GM12878 (cell line): ENCODE measurements around the gene ANKRD13D. TPM values are rescaled to one million over a fixed set of nuclear protein-coding genes. Genes with fewer than 3 reads are reported as not detected.

Experiments
- ATAC-seq: fragments of 200-7000 bp; cut with Tn5 transposase; 3 replicates; pipeline ENCODE4 v1.9.1; 2020; ENCODE audit warnings: mild to moderate bottlenecking, moderate library complexity
- BruUV-seq: library from RNA; stranded (reverse); fragments of 400-500 nt; replicated peaks from 2 replicates; lab custom pipeline; 2021; lab: Mats Ljungman, UMichigan
- CTCF ChIA-PET: fragments of 300-600 bp; sonication (Branson Sonifier 250); formaldehyde crosslinking; extraction: SDS; loops from one replicate; lab custom pipeline; 2021; ENCODE audit warnings: inconsistent platforms; lab: Yijun Ruan, JAX
- POLR2A ChIA-PET: fragments of 350-600 bp; formaldehyde crosslinking; extraction: SDS; loops from one replicate; lab custom pipeline; 2021; ENCODE audit warnings: inconsistent platforms; lab: Charles Lee
- RAD21 ChIA-PET: fragments of 300-600 bp; sonication (Branson Sonifier 250); formaldehyde crosslinking; loops from one replicate; lab custom pipeline; 2023; ENCODE audit warnings: antibody characterized with exemption; ENCODE audit not compliant: unreplicated experiment; lab: Charles Lee
- SMC1A ChIA-PET: fragments of 300-600 bp; sonication (Branson Sonifier 250); formaldehyde crosslinking; loops from one replicate; lab custom pipeline; 2023; ENCODE audit not compliant: unreplicated experiment, uncharacterized antibody; lab: Charles Lee
- DNase-seq: peaks from one replicate; pipeline ENCODE4 v3.0.0-alpha.2; 2011; ENCODE audit warnings: low read depth, low spot score
- FAIRE-seq: peaks from 3 replicates; lab custom pipeline; 2011; peaks lifted over from hg19 to GRCh38; lab: Jason Lieb, UNC
- H2AFZ ChIP-seq: 2 replicates; pipeline ENCODE4 v1.6.0; 2011; ENCODE audit warnings: low read depth, low read length, control low read depth; ENCODE audit not compliant: control insufficient read depth
- H3K27ac ChIP-seq: 2 replicates; pipeline ENCODE4 v1.5.1; 2011; ENCODE audit warnings: control low read depth; ENCODE audit not compliant: control insufficient read depth, insufficient read depth
- H3K27me3 ChIP-seq, 2 experiments: replicated peaks in 1 of 2; 2 replicates each; pipeline versions ENCODE4 v1.6.0 to v1.6.1; 2011; ENCODE audit warnings: low read length in 1 of 2; ENCODE audit not compliant: control insufficient read depth in 2 of 2, insufficient read depth in 2 of 2
- H3K36me3 ChIP-seq, 2 experiments: 2 replicates each; pipeline ENCODE4 v1.5.1; 2011; ENCODE audit warnings: low read length in 1 of 2; ENCODE audit not compliant: control insufficient read depth in 2 of 2, insufficient read depth in 2 of 2
- H3K4me1 ChIP-seq: 2 replicates; pipeline ENCODE4 v1.6.1; 2011; ENCODE audit warnings: mild to moderate bottlenecking, low read length, moderate library complexity, mixed read lengths; ENCODE audit not compliant: control insufficient read depth, insufficient read depth
- H3K4me2 ChIP-seq: 2 replicates; pipeline ENCODE4 v1.6.0; 2011; ENCODE audit warnings: control low read depth; ENCODE audit not compliant: control insufficient read depth, insufficient read depth
- H3K4me3 ChIP-seq: fragments of 200-600 bp; sonication (generic); 2 replicates; pipeline ENCODE4 v1.5.1; 2016
- H3K79me2 ChIP-seq: 2 replicates; pipeline ENCODE4 v1.6.0; 2011; ENCODE audit warnings: low read length; ENCODE audit not compliant: control insufficient read depth, insufficient read depth
- H3K9ac ChIP-seq: 2 replicates; pipeline ENCODE4 v1.8.0; 2011; ENCODE audit warnings: low read length, control low read depth, mixed read lengths; ENCODE audit not compliant: control insufficient read depth, insufficient read depth
- H3K9me3 ChIP-seq: replicated peaks from 3 replicates; pipeline ENCODE4 v1.5.1; 2011; ENCODE audit warnings: mild to moderate bottlenecking, low read length; ENCODE audit not compliant: control insufficient read depth, insufficient read depth
- H4K20me1 ChIP-seq: 2 replicates; pipeline ENCODE4 v1.6.0; 2011; ENCODE audit not compliant: control insufficient read depth, insufficient read depth
- EED ChIP-seq: sonication (generic); IDR thresholded peaks from 2 replicates; pipeline ENCODE4 v1.6.1; 2016; ENCODE audit warnings: antibody characterized with exemption, low read depth
- GATAD2B ChIP-seq: fragments of 450-650 bp; conservative IDR thresholded peaks from 2 replicates; pipeline ENCODE4 v1.6.1; 2017; ENCODE audit warnings: low read depth, mild to moderate bottlenecking, moderate library complexity
- MAX ChIP-seq: IDR thresholded peaks from 2 replicates; pipeline ENCODE4 v1.6.1; 2012; ENCODE audit warnings: low read depth, low read length, improper control_type of control experiment
- MYC ChIP-seq: IDR thresholded peaks from 2 replicates; pipeline ENCODE4 v1.6.1; 2011; ENCODE audit warnings: mild to moderate bottlenecking, low read length, moderate library complexity, inconsistent platforms; ENCODE audit not compliant: insufficient read depth, insufficient replicate concordance, insufficient read length, severe bottlenecking
- POU2F2 ChIP-seq: IDR thresholded peaks from 3 replicates; pipeline ENCODE4 v1.6.1; 2011; ENCODE audit warnings: low read depth, mild to moderate bottlenecking, low read length, borderline replicate concordance
- TARDBP ChIP-seq: IDR thresholded peaks from 2 replicates; pipeline ENCODE4 v1.6.1; 2016; ENCODE audit warnings: borderline replicate concordance
- TBL1XR1 ChIP-seq: IDR thresholded peaks from 2 replicates; pipeline ENCODE4 v1.6.1; 2012; ENCODE audit warnings: low read depth, low read length, improper control_type of control experiment
- TCF12 ChIP-seq: IDR thresholded peaks from 2 replicates; pipeline ENCODE4 v1.6.1; 2011; ENCODE audit warnings: low read depth, mild to moderate bottlenecking, low read length
- TCF3 ChIP-seq: IDR thresholded peaks from 2 replicates; pipeline ENCODE4 v1.6.1; 2012; ENCODE audit warnings: low read depth, mild to moderate bottlenecking, low read length, borderline replicate concordance; ENCODE audit not compliant: insufficient read depth
- YY1 ChIP-seq: IDR thresholded peaks from 2 replicates; pipeline ENCODE4 v1.6.1; 2011; ENCODE audit warnings: low read depth, mild to moderate bottlenecking, low read length
- ZBTB4 ChIP-seq: fragments of 450-650 bp; formaldehyde crosslinking; IDR thresholded peaks from 2 replicates; pipeline ENCODE4 v1.4.0; 2022; ENCODE audit warnings: mild to moderate bottlenecking, moderate library complexity
- ZNF24 ChIP-seq: fragments of 450-650 bp; IDR thresholded peaks from 2 replicates; pipeline ENCODE4 v1.6.1; 2017; ENCODE audit warnings: antibody characterized with exemption, mild to moderate bottlenecking
- ZNF687 ChIP-seq: fragments of 450-650 bp; IDR thresholded peaks from 2 replicates; pipeline ENCODE4 v1.6.1; 2017; ENCODE audit warnings: mild to moderate bottlenecking, moderate library complexity
- WGBS: methylation state at CpG from one replicate; pipeline ENCODE4 v1.1.6; 2016; ENCODE audit warnings: low lambda C conversion rate; ENCODE audit not compliant: insufficient replicate concordance, insufficient coverage; ENCODE audit errors: missing lambda C conversion rate; 5-methylcytosine and 5-hydroxymethylcytosine counted together
- in situ Hi-C: fragments of 300-500 bp; cut with MboI; formaldehyde crosslinking; loops from 9 replicates; pipeline ENCODE4 v1.14.3; 2018; ENCODE audit warnings: mixed read lengths
- intact Hi-C: fragments of 100-400 bp; cut with micrococcal nuclease; formaldehyde crosslinking; loops from one replicate; pipeline ENCODE4 v1.14.2; 2022; ENCODE audit not compliant: unreplicated experiment
- polyA plus RNA-seq, 11 experiments: library from polyadenylated mRNA; depleted of rRNA in 4 of 11; unstranded in 6 of 11; stranded (reverse) in 5 of 11; fragments of >200 nt; fragmentation: Nextera tagmentation in 4 of 11; fragmentation: Illumina TruSeq in 1 of 11; extraction: Ambion mirVana in 4 of 11; extraction: Trizol in 1 of 11; gene quantifications; 1 replicate in 1 of 11; 2 replicates in 10 of 11; pipeline versions ENCODE4 v1.2.1 to v1.2.3, GENCODE V29; 2011 to 2016; ENCODE audit warnings: inconsistent platforms in 2 of 11, missing spikeins in 2 of 11, low read depth in 1 of 11
- total RNA-seq, 4 experiments: library from RNA; depleted of rRNA in 3 of 4; stranded (reverse); fragments of >200 nt in 3 of 4; fragmentation: Illumina TruSeq in 1 of 4; extraction: Trizol in 1 of 4; gene quantifications; 2 replicates each; pipeline versions ENCODE4 v1.2.1 to v1.2.3, GENCODE V29; 2013 to 2021

The ANKRD13D gene
- total and polyA plus RNA-seq, 10 of the 15 experiments (the other 5 are each of a cell fraction or from before 2014, with no cell fraction given): 2.0 to 56.2 (median 21.4) TPM

- H3K27me3 ChIP-seq: no peaks in the 10 kb centered on the region
- H4K20me1 ChIP-seq: no peaks in the 10 kb centered on the region
- H2AFZ ChIP-seq: no peak overlapping the region
- ATAC-seq (peak; percentile 38), DNase-seq (no peak), FAIRE-seq (no peak)
- POLR2A ChIA-PET: interaction anchor here (0.6 to 2.9 kb wide), 9 partner anchors 15 to 363 kb away, joined by 3 to 17 read pairs (median 4); partner anchors contain the start of genes ANKRD13D and POLD4
- no peaks in the 10 kb centered on the region for H3K9me3 ChIP-seq
- intact Hi-C loops: no loop called here
- H3K27ac ChIP-seq: peak overlapping the region; percentile 98
- H3K4me2 ChIP-seq: peak overlapping the region; percentile 100
- peaks cover 14 to 18% of the 10 kb centered on the region in 2 experiments; a peak in 3 of 4 replicates for H3K36me3 ChIP-seq
- H3K79me2 ChIP-seq: peaks cover 100% of the 10 kb centered on the region
- SMC1A ChIA-PET: interaction anchor here (1.0 to 6.1 kb wide), 4 partner anchors 15 to 110 kb away, joined by 3 to 35 read pairs (median 4); partner anchors contain the start of gene ANKRD13D
- CTCF ChIA-PET: interaction anchor here (1.0 to 4.9 kb wide), 9 partner anchors 15 to 112 kb away, joined by 3 to 31 read pairs (median 7); partner anchors contain the start of gene POLD4
- H3K4me1 ChIP-seq: peaks cover 80% of the 10 kb centered on the region
- peak overlapping the region; percentile 77 for H3K9ac ChIP-seq
- RAD21 ChIA-PET: interaction anchor here (0.7 to 6.6 kb wide), 6 partner anchors 16 to 109 kb away, joined by 3 to 33 read pairs (median 10); partner anchors contain the start of genes ANKRD13D and POLD4
- WGBS: 14% methylated on average over 23 of the region's 23 CpGs
- no TSS peak for BruUV-seq
- H3K4me3 ChIP-seq: peak overlapping the region; percentile 81
- in situ Hi-C loops: no loop called here
- TF ChIP-seq TARDBP (no peak), ZNF24 (no peak), YY1 (no peak), ZNF687 (peak; percentile 72), GATAD2B (no peak), TCF12 (peak; percentile 50; the same call in 1 of the 2 replicates), MAX (peak; percentile 57), EED (peak; percentile 23; the same call in 1 of the 2 replicates), ZBTB4 (no peak), POU2F2 (no peak), TBL1XR1 (no peak), TCF3 (no peak), MYC (peak; percentile 32)
Measured at GRCh38 chr11:67272327-67273259, 16.5 kb upstream of the ANKRD13D start.
